Natural killer cell (primary cell): ENCODE data around the gene MGAT3. TPM values are rescaled to one million over a fixed set of nuclear protein-coding genes. Genes with fewer than 3 reads are reported as not detected.
"Not testable (repeated sequence)": the region's sequence is repeated elsewhere in the genome, so short reads cannot be mapped to it uniquely, and the experiment has no call there.

Experiments
- ATAC-seq, 3 donors: fragments of 150-1000 bp in 2 of 3; fragments of 200-7000 bp in 1 of 3; cut with Tn5 transposase; 1 replicate in 1 of 3; 2 replicates in 2 of 3; pipeline ENCODE4 v1.10.0; 2021; ENCODE audit warnings: mild to moderate bottlenecking in 2 of 3, moderate library complexity in 2 of 3
- DNase-seq, 2 donors: peaks; one replicate each; pipeline versions ENCODE4 v3.0.0 to v3.0.0-alpha.2; 2013 to 2021; ENCODE audit warnings: mixed read lengths in 1 of 2
- H3K27ac ChIP-seq: one replicate; pipeline ENCODE4 v1.5.1; 2013; ENCODE audit warnings: mild to moderate bottlenecking, low read length
- H3K27me3 ChIP-seq: one replicate; pipeline ENCODE4 v1.6.1; 2013; ENCODE audit warnings: low read length; ENCODE audit not compliant: control insufficient read depth, insufficient read depth
- H3K36me3 ChIP-seq: one replicate; pipeline ENCODE4 v1.6.1; 2013; ENCODE audit warnings: low read length; ENCODE audit not compliant: control insufficient read depth, insufficient read depth
- H3K4me1 ChIP-seq: one replicate; pipeline ENCODE4 v1.6.1; 2013; ENCODE audit warnings: low read length; ENCODE audit not compliant: control insufficient read depth, insufficient read depth
- H3K4me3 ChIP-seq: one replicate; pipeline ENCODE4 v1.5.1; 2013; ENCODE audit warnings: low read length
- H3K9me3 ChIP-seq: one replicate; pipeline ENCODE4 v1.6.1; 2013; ENCODE audit warnings: low read length; ENCODE audit not compliant: control insufficient read depth, insufficient read depth
- H3K27ac Mint-ChIP-seq, 2 donors: one replicate each; pipeline ENCODE4 v1.8.0; 2022; ENCODE audit warnings: mild to moderate bottlenecking in 2 of 2, mixed read lengths in 2 of 2, moderate library complexity in 1 of 2
- H3K27me3 Mint-ChIP-seq, 2 donors: one replicate each; pipeline ENCODE4 v1.8.0; 2022; ENCODE audit warnings: low read depth in 2 of 2, mixed read lengths in 2 of 2
- H3K36me3 Mint-ChIP-seq: one replicate; pipeline ENCODE4 v1.8.0; 2022; ENCODE audit warnings: mixed read lengths
- H3K4me1 Mint-ChIP-seq, 2 donors: one replicate each; pipeline ENCODE4 v1.8.0; 2022; ENCODE audit warnings: mixed read lengths in 2 of 2
- H3K4me3 Mint-ChIP-seq: one replicate; pipeline ENCODE4 v1.8.0; 2022; ENCODE audit warnings: mild to moderate bottlenecking, moderate library complexity, mixed read lengths
- H3K9me3 Mint-ChIP-seq, 2 donors: one replicate each; pipeline ENCODE4 v1.8.0; 2022; ENCODE audit warnings: mixed read lengths in 2 of 2
- WGBS: methylation state at CpG from one replicate; pipeline ENCODE4 v1.1.7; 2013; ENCODE audit warnings: missing lambda C conversion rate; ENCODE audit not compliant: insufficient coverage; 5-methylcytosine and 5-hydroxymethylcytosine counted together
- intact Hi-C: fragments of 100-400 bp; cut with micrococcal nuclease; formaldehyde crosslinking; loops from one replicate; pipeline ENCODE4 v1.14.2; 2022
- total RNA-seq, 4 donors: library from RNA; stranded (reverse); fragments of 120-200 nt in 1 of 4; gene quantifications; one replicate each; pipeline versions ENCODE4 v1.2.3 to v1.2.4, GENCODE V29; 2013 to 2022
- TF ChIP-seq, protein P1 (sequence below): fragments of 200-600 bp; IDR thresholded peaks from one replicate; pipeline ENCODE4 v1.8.0; 2022; ENCODE audit warnings: antibody characterized with exemption

MGAT3 gene
- total RNA-seq, 3 donors from 2014 or later (not counting 1 experiment from before 2014, with no cell fraction given): 0.09 to 13.7 (median 0.11) TPM

DNA sequence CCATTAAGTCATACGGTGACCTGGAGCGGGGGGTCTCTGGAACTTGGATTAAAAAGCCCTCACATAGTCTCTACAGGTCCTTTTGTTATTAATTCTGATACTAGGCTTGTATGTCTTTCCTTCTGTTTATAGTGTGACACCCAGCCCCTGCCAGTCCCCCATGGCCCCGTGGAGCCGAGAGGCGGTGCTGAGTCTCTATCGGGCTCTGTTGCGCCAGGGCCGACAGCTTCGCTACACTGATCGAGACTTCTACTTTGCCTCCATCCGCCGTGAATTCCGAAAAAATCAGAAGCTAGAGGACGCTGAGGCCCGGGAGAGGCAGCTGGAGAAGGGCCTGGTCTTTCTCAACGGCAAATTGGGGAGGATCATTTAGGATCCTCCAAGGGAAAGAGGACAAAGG lies 47.3 kb downstream of the MGAT3 start:
- no peak for DNase-seq
- TF ChIP-seq, protein P1, sequence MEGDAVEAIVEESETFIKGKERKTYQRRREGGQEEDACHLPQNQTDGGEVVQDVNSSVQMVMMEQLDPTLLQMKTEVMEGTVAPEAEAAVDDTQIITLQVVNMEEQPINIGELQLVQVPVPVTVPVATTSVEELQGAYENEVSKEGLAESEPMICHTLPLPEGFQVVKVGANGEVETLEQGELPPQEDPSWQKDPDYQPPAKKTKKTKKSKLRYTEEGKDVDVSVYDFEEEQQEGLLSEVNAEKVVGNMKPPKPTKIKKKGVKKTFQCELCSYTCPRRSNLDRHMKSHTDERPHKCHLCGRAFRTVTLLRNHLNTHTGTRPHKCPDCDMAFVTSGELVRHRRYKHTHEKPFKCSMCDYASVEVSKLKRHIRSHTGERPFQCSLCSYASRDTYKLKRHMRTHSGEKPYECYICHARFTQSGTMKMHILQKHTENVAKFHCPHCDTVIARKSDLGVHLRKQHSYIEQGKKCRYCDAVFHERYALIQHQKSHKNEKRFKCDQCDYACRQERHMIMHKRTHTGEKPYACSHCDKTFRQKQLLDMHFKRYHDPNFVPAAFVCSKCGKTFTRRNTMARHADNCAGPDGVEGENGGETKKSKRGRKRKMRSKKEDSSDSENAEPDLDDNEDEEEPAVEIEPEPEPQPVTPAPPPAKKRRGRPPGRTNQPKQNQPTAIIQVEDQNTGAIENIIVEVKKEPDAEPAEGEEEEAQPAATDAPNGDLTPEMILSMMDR: no peak
- no peaks in the 10 kb centered on the region for H3K27me3 Mint-ChIP-seq
- peak overlapping the region; percentile 90 to 94 for H3K27ac Mint-ChIP-seq
- H3K36me3 Mint-ChIP-seq: no peaks in the 10 kb centered on the region
- Histone ChIP-seq H3K27ac (no peak overlapping the region), H3K27me3 (no peaks in the 10 kb centered on the region), H3K4me3 (no peak overlapping the region), H3K4me1 (peaks cover 26% of the 10 kb centered on the region), H3K9me3 (no peaks in the 10 kb centered on the region), H3K36me3 (peaks cover 44% of the 10 kb centered on the region)
- no peaks in the 10 kb centered on the region for H3K9me3 Mint-ChIP-seq
- WGBS: 95% methylated on average over 16 of the region's 16 CpGs
- intact Hi-C loops: loop anchor here (10.0 kb wide), 1 partner anchor 109 kb away; the partner anchor contains the start of gene TAB1
- ATAC-seq: no peak
- H3K4me3 Mint-ChIP-seq: peak overlapping the region; percentile 81
- peaks cover 34 to 59% of the 10 kb centered on the region in 2 donors for H3K4me1 Mint-ChIP-seq

DNA sequence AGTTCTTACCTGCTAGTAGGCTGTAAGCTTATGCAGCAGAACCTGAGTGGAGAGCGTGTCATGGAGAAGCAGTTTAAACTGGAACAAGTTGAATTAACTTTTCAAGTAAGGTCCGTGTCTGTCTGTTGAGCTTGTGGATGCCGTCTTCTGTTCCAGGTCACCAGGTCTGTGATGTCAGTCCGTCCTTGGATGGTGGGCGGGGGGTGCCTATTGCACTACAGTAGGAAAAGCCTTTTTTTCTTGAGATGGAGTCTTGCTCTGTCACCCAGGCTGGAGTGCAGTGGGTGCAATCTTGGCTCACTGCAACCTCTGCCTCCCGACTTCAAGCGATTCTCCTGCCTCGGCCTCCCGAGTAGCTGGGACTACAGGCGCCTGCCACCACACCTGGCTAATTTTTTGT lies 50.2 kb downstream of the MGAT3 start:
- H3K4me1 Mint-ChIP-seq: peaks cover 27 to 57% of the 10 kb centered on the region in 2 donors
- intact Hi-C loops: loop anchor here (10.0 kb wide), 1 partner anchor 112 kb away; the partner anchor contains the start of gene TAB1
- H3K9me3 ChIP-seq, H3K9me3 Mint-ChIP-seq, H3K27me3 ChIP-seq, H3K4me3 ChIP-seq, H3K36me3 Mint-ChIP-seq, H3K27ac Mint-ChIP-seq, DNase-seq, ATAC-seq, H3K27me3 Mint-ChIP-seq, H3K27ac ChIP-seq, H3K4me3 Mint-ChIP-seq: not testable (repeated sequence)
- peaks cover 18% of the 10 kb centered on the region for H3K4me1 ChIP-seq
- WGBS: 98% methylated on average over 10 of the region's 10 CpGs
- H3K36me3 ChIP-seq: peaks cover 70% of the 10 kb centered on the region

- ATAC-seq (no peak), DNase-seq (no peak)
- intact Hi-C loops: loop anchor here (10.0 kb wide), 1 partner anchor 114 kb away; the partner anchor contains the start of gene TAB1
- Mint-ChIP-seq H3K27me3 (no peaks in the 10 kb centered on the region), H3K27ac (peak overlapping the region in 1 of 2 donors; percentile 8), H3K4me1 (peaks cover 15 to 46% of the 10 kb centered on the region in 2 donors), H3K36me3 (no peaks in the 10 kb centered on the region), H3K9me3 (no peaks in the 10 kb centered on the region), H3K4me3 (no peak overlapping the region)
- TF ChIP-seq, protein P1: no peak
- Histone ChIP-seq H3K36me3 (peaks cover 80% of the 10 kb centered on the region), H3K27me3 (no peaks in the 10 kb centered on the region), H3K27ac (no peak overlapping the region), H3K4me3 (no peak overlapping the region), H3K4me1 (peaks cover 8% of the 10 kb centered on the region), H3K9me3 (no peaks in the 10 kb centered on the region)
- 88% methylated on average over 4 of the region's 4 CpGs for WGBS
Measured at GRCh38 chr22:39508393-39508792, 51.6 kb downstream of the MGAT3 start.

- 100% methylated on average over 3 of the region's 4 CpGs for WGBS
- H3K4me3 Mint-ChIP-seq: no peak overlapping the region
- H3K27me3 Mint-ChIP-seq: no peaks in the 10 kb centered on the region
- ATAC-seq (no peak), DNase-seq (no peak)
- Histone ChIP-seq H3K27me3 (no peaks in the 10 kb centered on the region), H3K27ac (no peak overlapping the region), H3K9me3 (no peaks in the 10 kb centered on the region), H3K4me1 (no peaks in the 10 kb centered on the region), H3K36me3 (peaks cover 83% of the 10 kb centered on the region), H3K4me3 (no peak overlapping the region)
- H3K36me3 Mint-ChIP-seq: peaks cover 2% of the 10 kb centered on the region
- H3K4me1 Mint-ChIP-seq: peaks cover 8 to 38% of the 10 kb centered on the region in 2 donors
- H3K9me3 Mint-ChIP-seq: no peaks in the 10 kb centered on the region
- TF ChIP-seq, protein P1: no peak
- intact Hi-C loops: no loop called here
- H3K27ac Mint-ChIP-seq: no peak overlapping the region
Measured at GRCh38 chr22:39510529-39511149, 53.8 kb downstream of the MGAT3 start.
